ENCODE results near the gene MRPS15. TPM values are rescaled to one million over a fixed set of nuclear protein-coding genes. Genes with fewer than 3 reads are reported as not detected.

The MRPS15 gene
- total RNA-seq, 1 donor from 2014 or later = 67.0 TPM

DNA sequence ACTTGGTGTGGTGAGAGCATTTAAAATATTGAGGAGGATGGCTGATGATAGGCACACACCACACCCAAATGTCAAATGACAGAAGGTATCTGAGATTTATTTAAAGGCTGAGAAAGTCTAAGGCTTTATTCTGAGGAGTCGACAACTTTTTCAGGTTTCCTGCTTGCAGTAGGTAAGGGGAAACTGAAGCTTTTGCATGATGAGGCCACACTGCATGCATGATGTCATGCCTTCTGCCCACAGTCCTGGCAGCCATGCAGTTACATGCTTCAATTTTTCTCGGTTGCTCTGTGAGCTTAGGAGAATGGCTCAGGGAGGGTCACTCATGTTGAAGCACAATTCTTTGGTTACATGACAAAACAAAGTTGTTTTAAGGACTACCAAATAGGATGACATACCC, 20.9 kb downstream of the MRPS15 start:
- Mint-ChIP-seq H3K4me3 (no peak overlapping the region), H3K27me3 (no peaks in the 10 kb centered on the region), H3K27ac (no peak overlapping the region), H3K4me1 (no peaks in the 10 kb centered on the region), H3K36me3 (ENCODE audit: low read depth) (no peaks in the 10 kb centered on the region), H3K9me3 (no peaks in the 10 kb centered on the region)
- CTCF ChIA-PET = no interaction called here
- intact Hi-C loops (cut with micrococcal nuclease) = no loop called here
- ATAC-seq (ENCODE audit: low read depth) (no peak), DNase-seq (no peak)
- TF ChIP-seq, protein P1, sequence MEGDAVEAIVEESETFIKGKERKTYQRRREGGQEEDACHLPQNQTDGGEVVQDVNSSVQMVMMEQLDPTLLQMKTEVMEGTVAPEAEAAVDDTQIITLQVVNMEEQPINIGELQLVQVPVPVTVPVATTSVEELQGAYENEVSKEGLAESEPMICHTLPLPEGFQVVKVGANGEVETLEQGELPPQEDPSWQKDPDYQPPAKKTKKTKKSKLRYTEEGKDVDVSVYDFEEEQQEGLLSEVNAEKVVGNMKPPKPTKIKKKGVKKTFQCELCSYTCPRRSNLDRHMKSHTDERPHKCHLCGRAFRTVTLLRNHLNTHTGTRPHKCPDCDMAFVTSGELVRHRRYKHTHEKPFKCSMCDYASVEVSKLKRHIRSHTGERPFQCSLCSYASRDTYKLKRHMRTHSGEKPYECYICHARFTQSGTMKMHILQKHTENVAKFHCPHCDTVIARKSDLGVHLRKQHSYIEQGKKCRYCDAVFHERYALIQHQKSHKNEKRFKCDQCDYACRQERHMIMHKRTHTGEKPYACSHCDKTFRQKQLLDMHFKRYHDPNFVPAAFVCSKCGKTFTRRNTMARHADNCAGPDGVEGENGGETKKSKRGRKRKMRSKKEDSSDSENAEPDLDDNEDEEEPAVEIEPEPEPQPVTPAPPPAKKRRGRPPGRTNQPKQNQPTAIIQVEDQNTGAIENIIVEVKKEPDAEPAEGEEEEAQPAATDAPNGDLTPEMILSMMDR (IDR thresholded peaks at IDR 0.05) = no peak
- POLR2A ChIA-PET = no interaction called here

DNA sequence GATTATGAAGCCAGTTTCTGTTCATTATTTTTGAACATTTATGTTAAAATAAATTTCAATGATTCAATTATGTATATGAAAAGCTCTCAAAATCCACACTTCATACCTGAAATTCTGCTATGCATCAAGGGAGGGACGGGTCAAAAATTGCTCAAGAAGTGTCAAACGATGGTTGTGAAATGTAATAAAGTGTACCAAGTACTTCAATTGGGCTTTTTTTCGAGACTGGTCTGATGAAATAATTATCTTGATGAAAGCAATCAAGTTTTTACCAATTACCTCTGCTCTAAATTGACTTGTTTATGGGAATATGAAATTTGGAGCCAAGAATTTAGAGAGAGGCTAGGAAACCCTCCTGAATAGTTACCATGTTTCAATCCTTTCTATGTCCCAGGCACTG, 21.8 kb downstream of the MRPS15 start:
- intact Hi-C loops (cut with micrococcal nuclease) = no loop called here
- ATAC-seq (ENCODE audit: low read depth) = no peak
- no peaks in the 10 kb centered on the region for H3K9me3 Mint-ChIP-seq
- no peaks in the 10 kb centered on the region for H3K4me1 Mint-ChIP-seq
- H3K4me3 Mint-ChIP-seq = no peak overlapping the region
- H3K27ac Mint-ChIP-seq = no peak overlapping the region
- no peak for DNase-seq
- POLR2A ChIA-PET = interaction anchor here (1.1 kb wide), 1 partner anchor 22 kb away, joined by 3 read pairs; the partner anchor contains the start of gene MRPS15
- no peaks in the 10 kb centered on the region for H3K27me3 Mint-ChIP-seq
- CTCF ChIA-PET = no interaction called here
- TF ChIP-seq, protein P1 (IDR thresholded peaks at IDR 0.05) = no peak
- no peaks in the 10 kb centered on the region for H3K36me3 Mint-ChIP-seq (ENCODE audit: low read depth)

DNA sequence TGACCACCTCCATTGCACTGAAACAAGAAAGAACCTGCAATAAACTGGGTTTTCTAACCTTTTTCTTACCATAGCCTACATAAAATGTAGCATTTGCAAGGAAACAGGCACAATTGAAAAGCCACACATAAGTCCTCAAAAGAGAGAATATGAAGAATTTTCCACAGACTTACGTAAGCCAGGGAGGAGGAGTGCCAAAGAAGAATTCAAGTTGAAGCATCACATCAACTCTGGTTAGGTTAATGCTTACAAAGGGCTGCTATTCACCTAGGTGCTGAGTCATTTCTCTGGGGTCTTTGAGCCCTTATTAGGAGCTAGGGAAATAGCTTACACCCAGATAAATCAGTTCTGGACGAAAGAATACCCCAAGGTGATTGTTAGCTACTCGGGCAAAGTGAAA, 23.5 kb downstream of the MRPS15 start:
- TF ChIP-seq, protein P1 (IDR thresholded peaks at IDR 0.05) = no peak
- H3K27ac Mint-ChIP-seq = no peak overlapping the region
- H3K36me3 Mint-ChIP-seq (ENCODE audit: low read depth) = no peaks in the 10 kb centered on the region
- H3K9me3 Mint-ChIP-seq = no peaks in the 10 kb centered on the region
- intact Hi-C loops (cut with micrococcal nuclease) = no loop called here
- CTCF ChIA-PET = no interaction called here
- no peak overlapping the region for H3K4me3 Mint-ChIP-seq
- no peaks in the 10 kb centered on the region for H3K4me1 Mint-ChIP-seq
- H3K27me3 Mint-ChIP-seq = no peaks in the 10 kb centered on the region
- DNase-seq (no peak), ATAC-seq (ENCODE audit: low read depth) (no peak)
- POLR2A ChIA-PET = no interaction called here

DNA sequence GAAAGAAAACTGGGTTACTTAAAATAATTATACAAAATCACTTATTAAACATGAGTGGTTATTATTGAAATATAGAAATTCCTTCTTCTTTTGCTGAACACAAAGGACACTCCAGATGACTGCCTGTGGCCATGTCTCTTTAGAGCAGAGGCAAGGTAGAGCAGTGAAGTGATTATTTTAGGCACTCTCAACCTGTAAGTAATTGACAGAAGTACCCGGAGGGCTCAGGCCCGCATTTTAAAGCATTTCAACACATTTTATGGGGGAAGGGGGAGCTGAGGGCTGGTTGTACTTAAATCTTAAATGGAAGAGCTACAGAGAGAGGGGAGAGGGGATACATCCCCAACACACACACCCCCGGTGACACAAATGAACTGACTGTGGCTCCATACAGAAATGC, 24.1 kb downstream of the MRPS15 start:
- no peaks in the 10 kb centered on the region for H3K27me3 Mint-ChIP-seq
- intact Hi-C loops (cut with micrococcal nuclease) = no loop called here
- H3K36me3 Mint-ChIP-seq (ENCODE audit: low read depth) = no peaks in the 10 kb centered on the region
- CTCF ChIA-PET = no interaction called here
- DNase-seq = no peak
- H3K9me3 Mint-ChIP-seq = no peaks in the 10 kb centered on the region
- TF ChIP-seq, protein P1 (IDR thresholded peaks at IDR 0.05) = no peak
- no peak overlapping the region for H3K27ac Mint-ChIP-seq
- H3K4me1 Mint-ChIP-seq = no peaks in the 10 kb centered on the region
- H3K4me3 Mint-ChIP-seq = no peak overlapping the region
- POLR2A ChIA-PET = no interaction called here
- ATAC-seq (ENCODE audit: low read depth) = no peak

DNA sequence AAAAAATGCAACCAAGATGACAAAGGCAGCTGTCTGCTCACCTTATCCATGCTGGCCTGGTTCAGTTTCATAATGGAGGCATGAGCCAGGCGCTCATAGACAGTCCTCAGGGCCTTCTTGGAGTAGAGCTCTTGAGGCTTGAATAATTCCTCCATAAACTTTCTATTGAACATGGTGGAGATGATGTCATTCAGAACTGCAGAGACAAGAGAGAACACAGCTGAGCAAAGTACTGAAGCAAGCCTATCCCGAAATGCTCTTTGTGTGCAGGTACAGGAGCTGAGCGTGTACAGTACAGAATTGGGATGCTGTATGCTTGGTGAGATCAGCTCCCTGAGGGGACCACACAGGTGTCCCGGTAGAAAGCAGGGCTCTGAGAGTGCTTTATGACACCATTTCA, 25.5 kb downstream of the MRPS15 start:
- ChIA-PET POLR2A (no interaction called here), CTCF (no interaction called here)
- ATAC-seq (ENCODE audit: low read depth) = no peak
- H3K27ac Mint-ChIP-seq = no peak overlapping the region
- no peaks in the 10 kb centered on the region for H3K4me1 Mint-ChIP-seq
- DNase-seq = no peak
- TF ChIP-seq, protein P1 (IDR thresholded peaks at IDR 0.05) = no peak
- no peaks in the 10 kb centered on the region for H3K36me3 Mint-ChIP-seq (ENCODE audit: low read depth)
- H3K4me3 Mint-ChIP-seq = no peak overlapping the region
- no peaks in the 10 kb centered on the region for H3K27me3 Mint-ChIP-seq
- no peaks in the 10 kb centered on the region for H3K9me3 Mint-ChIP-seq
- intact Hi-C loops (cut with micrococcal nuclease) = no loop called here
